A673 (cell line): Measurements from ENCODE around the gene PROX2. TPM values are rescaled to one million over a fixed set of nuclear protein-coding genes. Genes with fewer than 3 reads are reported as not detected.
A peak's percentile ranks its signal among the peaks of the same experiment; 100 is the strongest.

Experiments
- BruUV-seq: library from RNA; stranded (reverse); fragments of 400-500 nt; replicated peaks from 2 replicates; lab custom pipeline; 2021; lab: Mats Ljungman, UMichigan
- CTCF ChIA-PET: fragments of 300-600 bp; sonication (Branson Sonifier 250); formaldehyde crosslinking; loops from one replicate; lab custom pipeline; 2022; ENCODE audit warnings: antibody characterized with exemption; lab: Charles Lee
- POLR2A ChIA-PET: fragments of 300-600 bp; sonication (Branson Sonifier 250); formaldehyde crosslinking; loops from one replicate; lab custom pipeline; 2022; ENCODE audit warnings: antibody characterized with exemption; ENCODE audit not compliant: low non-redundant PET; lab: Charles Lee
- DNase-seq: peaks from one replicate; pipeline ENCODE4 v3.0.0-alpha.2; 2015; ENCODE audit warnings: low spot score
- H3K27ac ChIP-seq: fragments of 200-600 bp; sonication (generic); 2 replicates; pipeline ENCODE4 v1.5.1; 2016; ENCODE audit warnings: mixed run types, low read depth, mild to moderate bottlenecking, mixed read lengths, antibody characterized with exemption, low read length; ENCODE audit not compliant: poor library complexity, severe bottlenecking
- H3K27me3 ChIP-seq: fragments of 200-600 bp; sonication (generic); replicated peaks from 2 replicates; pipeline ENCODE4 v1.6.1; 2017; ENCODE audit warnings: mixed run types, low read depth, mild to moderate bottlenecking, mixed read lengths, antibody characterized with exemption, low read length; ENCODE audit not compliant: insufficient read depth, poor library complexity
- H3K36me3 ChIP-seq: fragments of 200-600 bp; sonication (generic); 2 replicates; pipeline ENCODE4 v1.6.1; 2016; ENCODE audit warnings: mixed run types, mild to moderate bottlenecking, mixed read lengths, antibody characterized with exemption, low read length; ENCODE audit not compliant: insufficient read depth, poor library complexity, severe bottlenecking
- H3K4me1 ChIP-seq: fragments of 200-600 bp; sonication (generic); 2 replicates; pipeline ENCODE4 v1.6.1; 2017; ENCODE audit warnings: mixed run types, mild to moderate bottlenecking, mixed read lengths, antibody characterized with exemption, low read length; ENCODE audit not compliant: insufficient read depth, poor library complexity, severe bottlenecking
- H3K4me3 ChIP-seq: fragments of 200-600 bp; sonication (generic); 2 replicates; pipeline ENCODE4 v1.5.1; 2016; ENCODE audit warnings: low read depth, mixed run types, mild to moderate bottlenecking, mixed read lengths, low read length; ENCODE audit not compliant: poor library complexity, severe bottlenecking
- H3K9me3 ChIP-seq: fragments of 200-600 bp; sonication (generic); 2 replicates; pipeline ENCODE4 v1.6.1; 2016; ENCODE audit warnings: mixed run types, low read depth, mild to moderate bottlenecking, mixed read lengths, antibody characterized with exemption, low read length; ENCODE audit not compliant: poor library complexity, severe bottlenecking
- EZH2 ChIP-seq: fragments of 200-600 bp; sonication (generic); IDR thresholded peaks from 2 replicates; pipeline ENCODE4 v1.6.1; 2017; ENCODE audit warnings: borderline replicate concordance, low read depth, mild to moderate bottlenecking, mixed read lengths, antibody characterized with exemption, low read length; ENCODE audit not compliant: poor library complexity, severe bottlenecking
- intact Hi-C: fragments of 100-400 bp; cut with micrococcal nuclease; formaldehyde crosslinking; loops from one replicate; pipeline ENCODE4 v1.10.0; 2022; ENCODE audit not compliant: unreplicated experiment
- total RNA-seq: library from RNA; stranded (reverse); gene quantifications from 2 replicates; pipeline ENCODE4 v1.2.3, GENCODE V29; 2021
- TF ChIP-seq, protein P1 (sequence below): fragments of 300-800, 200-600 bp; sonication (generic); conservative IDR thresholded peaks from 2 replicates; pipeline ENCODE4 v1.5.1; 2017; ENCODE audit warnings: low read depth, mild to moderate bottlenecking, antibody characterized with exemption, low read length, moderate library complexity, mixed read lengths

The PROX2 gene
- total RNA-seq, 1 experiment from 2014 or later: not detected

DNA sequence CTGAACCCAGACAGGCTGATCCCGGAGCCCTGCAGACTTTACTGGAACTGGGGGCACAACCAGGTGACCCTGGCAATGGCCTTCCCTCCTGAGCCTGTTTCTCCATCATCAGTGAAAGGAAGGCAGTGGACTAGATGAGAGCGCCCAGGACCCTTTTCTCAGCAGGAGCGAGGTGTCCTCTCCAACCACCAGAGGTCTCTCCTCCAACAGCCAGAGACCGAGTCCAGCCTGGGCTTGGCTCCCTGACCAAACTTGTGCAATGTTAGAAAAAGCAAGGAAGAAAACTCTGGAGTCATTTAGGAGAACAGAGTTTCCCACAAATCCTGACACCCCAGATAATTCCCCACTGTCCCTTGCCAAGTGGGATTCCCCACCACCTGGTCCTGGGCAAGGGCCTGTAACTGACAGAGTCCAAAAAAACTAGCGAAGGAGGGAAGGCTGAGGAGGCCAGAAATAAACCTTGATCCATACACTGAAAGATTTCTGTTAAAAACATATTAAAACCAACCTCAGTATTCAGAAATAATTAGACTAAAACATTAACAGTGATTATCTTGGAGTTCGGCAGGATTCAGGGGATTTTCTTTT is 38.1 kb upstream of the PROX2 start:
- Histone ChIP-seq H3K36me3 (no peaks in the 10 kb centered on the region), H3K9me3 (no peaks in the 10 kb centered on the region), H3K27ac (no peak overlapping the region), H3K4me1 (no peaks in the 10 kb centered on the region), H3K27me3 (no peaks in the 10 kb centered on the region), H3K4me3 (no peak overlapping the region)
- TF ChIP-seq, protein P1, sequence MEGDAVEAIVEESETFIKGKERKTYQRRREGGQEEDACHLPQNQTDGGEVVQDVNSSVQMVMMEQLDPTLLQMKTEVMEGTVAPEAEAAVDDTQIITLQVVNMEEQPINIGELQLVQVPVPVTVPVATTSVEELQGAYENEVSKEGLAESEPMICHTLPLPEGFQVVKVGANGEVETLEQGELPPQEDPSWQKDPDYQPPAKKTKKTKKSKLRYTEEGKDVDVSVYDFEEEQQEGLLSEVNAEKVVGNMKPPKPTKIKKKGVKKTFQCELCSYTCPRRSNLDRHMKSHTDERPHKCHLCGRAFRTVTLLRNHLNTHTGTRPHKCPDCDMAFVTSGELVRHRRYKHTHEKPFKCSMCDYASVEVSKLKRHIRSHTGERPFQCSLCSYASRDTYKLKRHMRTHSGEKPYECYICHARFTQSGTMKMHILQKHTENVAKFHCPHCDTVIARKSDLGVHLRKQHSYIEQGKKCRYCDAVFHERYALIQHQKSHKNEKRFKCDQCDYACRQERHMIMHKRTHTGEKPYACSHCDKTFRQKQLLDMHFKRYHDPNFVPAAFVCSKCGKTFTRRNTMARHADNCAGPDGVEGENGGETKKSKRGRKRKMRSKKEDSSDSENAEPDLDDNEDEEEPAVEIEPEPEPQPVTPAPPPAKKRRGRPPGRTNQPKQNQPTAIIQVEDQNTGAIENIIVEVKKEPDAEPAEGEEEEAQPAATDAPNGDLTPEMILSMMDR: peak; percentile 75
- TF ChIP-seq EZH2: no peak
- ChIA-PET POLR2A (no interaction called here), CTCF (no interaction called here)
- no TSS peak for BruUV-seq
- peak; percentile 80 for DNase-seq
- intact Hi-C loops: loop anchor here (1.0 kb wide), 1 partner anchor 174 kb away; no protein-coding TSS in a partner anchor

DNA sequence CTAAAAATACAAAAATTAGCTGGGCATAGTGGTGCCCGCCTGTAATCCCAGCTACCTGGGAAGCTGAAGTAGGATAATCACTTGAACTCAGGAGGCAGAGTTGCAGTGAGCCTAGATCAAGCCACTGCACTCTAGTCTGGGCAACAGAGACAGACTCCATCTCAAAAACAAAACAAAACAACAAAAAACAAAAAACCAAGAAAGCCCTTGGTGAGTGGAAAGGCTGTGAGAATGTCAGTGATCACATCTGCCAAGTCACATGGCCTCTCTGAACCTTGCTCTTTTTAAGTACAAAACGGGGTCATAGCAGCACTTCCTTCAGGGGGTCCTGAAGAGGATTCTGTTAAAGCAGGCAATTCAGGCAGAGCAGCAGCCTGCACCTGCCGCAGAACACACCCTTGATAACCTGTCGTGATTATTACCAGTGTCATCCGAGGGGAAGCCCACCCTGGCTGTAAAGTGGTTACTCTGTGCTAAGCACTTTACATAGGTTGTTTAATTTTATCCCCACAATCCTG is 37.5 kb upstream of the PROX2 start:
- intact Hi-C loops: no loop called here
- no TSS peak for BruUV-seq
- POLR2A ChIA-PET: no interaction called here

DNA sequence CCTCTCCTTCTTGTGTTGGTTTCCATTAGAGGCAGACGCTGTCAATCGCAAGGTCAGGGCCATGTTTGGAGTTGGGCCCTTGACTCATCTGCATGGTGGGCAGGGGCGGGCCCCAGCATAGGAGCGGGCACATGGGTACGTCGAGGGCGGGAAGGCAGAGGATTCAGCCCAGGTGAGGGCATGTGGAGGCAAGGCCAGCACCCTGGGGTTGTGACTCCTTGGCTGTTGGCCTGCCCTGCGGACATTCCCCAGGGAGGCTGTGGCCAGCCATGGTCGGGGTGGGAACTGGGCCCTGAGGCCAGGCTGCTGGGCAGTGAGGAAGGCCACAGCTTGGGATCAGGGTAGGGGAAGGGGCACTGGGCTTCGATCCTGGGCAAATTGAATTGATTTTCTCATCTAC is 36.9 kb upstream of the PROX2 start:
- Histone ChIP-seq H3K4me1 (no peaks in the 10 kb centered on the region), H3K36me3 (no peaks in the 10 kb centered on the region), H3K27ac (no peak overlapping the region), H3K4me3 (no peak overlapping the region), H3K9me3 (no peaks in the 10 kb centered on the region), H3K27me3 (no peaks in the 10 kb centered on the region)
- TF ChIP-seq, protein P1: no peak
- no peak for TF ChIP-seq EZH2
- intact Hi-C loops: no loop called here
- CTCF ChIA-PET: no interaction called here
- POLR2A ChIA-PET: no interaction called here
- no TSS peak for BruUV-seq
- DNase-seq: no peak

More for the DNA sequence above, 37.5 kb upstream of the PROX2 start:
- TF ChIP-seq EZH2: no peak
- TF ChIP-seq, protein P1: no peak
- Histone ChIP-seq H3K36me3 (no peaks in the 10 kb centered on the region), H3K9me3 (no peaks in the 10 kb centered on the region), H3K4me1 (no peaks in the 10 kb centered on the region), H3K27ac (no peak overlapping the region), H3K4me3 (no peak overlapping the region), H3K27me3 (no peaks in the 10 kb centered on the region)
- DNase-seq: no peak
- CTCF ChIA-PET: no interaction called here
